IMR-90 (cell line): ENCODE measurements around the gene NXT2. TPM values are rescaled to one million over a fixed set of nuclear protein-coding genes. Genes with fewer than 3 reads are reported as not detected.

Experiments
- ATAC-seq: fragments of 200-7000 bp; cut with Tn5 transposase; 2 replicates; pipeline ENCODE4 v1.9.1; 2020; ENCODE audit warnings: low read depth, mild to moderate bottlenecking, moderate library complexity
- BruUV-seq: library from RNA; stranded (reverse); fragments of 400-500 nt; replicated peaks from 2 replicates; lab custom pipeline; 2021; lab: Mats Ljungman, UMichigan
- CTCF ChIA-PET: fragments of 300-600 bp; formaldehyde crosslinking; extraction: SDS; loops from one replicate; lab custom pipeline; 2021; ENCODE audit warnings: antibody characterized with exemption; lab: Yijun Ruan, JAX
- POLR2A ChIA-PET: fragments of 300-600 bp; sonication (Branson Sonifier 250); formaldehyde crosslinking; loops from one replicate; lab custom pipeline; 2022; ENCODE audit warnings: antibody characterized with exemption; ENCODE audit not compliant: unreplicated experiment; lab: Charles Lee
- DNase-seq: peaks from one replicate; pipeline ENCODE4 v3.0.0; 2013
- H2AFZ ChIP-seq: replicated peaks from 2 replicates; pipeline ENCODE3; 2013; ENCODE audit warnings: low read length, mild to moderate bottlenecking; ENCODE audit not compliant: poor library complexity
- H2AK5ac ChIP-seq: 2 replicates; pipeline ENCODE4 v1.6.1; 2013; ENCODE audit warnings: low read depth, low read length, inconsistent platforms
- H2AK9ac ChIP-seq: replicated peaks from 2 replicates; pipeline ENCODE3; 2013; ENCODE audit warnings: mild to moderate bottlenecking, low read depth, low read length, moderate library complexity; ENCODE audit not compliant: poor library complexity
- H2BK120ac ChIP-seq: 2 replicates; pipeline ENCODE4 v1.6.1; 2013; ENCODE audit warnings: low read depth, low read length, inconsistent platforms
- H2BK15ac ChIP-seq: 3 replicates; pipeline ENCODE4 v1.6.1; 2013; ENCODE audit warnings: low read depth, low read length, inconsistent platforms
- H2BK20ac ChIP-seq: 2 replicates; pipeline ENCODE4 v1.6.1; 2013; ENCODE audit warnings: low read depth, mild to moderate bottlenecking, inconsistent platforms, low read length, moderate library complexity
- H2BK5ac ChIP-seq: 2 replicates; pipeline ENCODE4 v1.6.1; 2013; ENCODE audit warnings: mild to moderate bottlenecking, low read depth, low read length, inconsistent platforms; ENCODE audit not compliant: poor library complexity, severe bottlenecking
- H3K14ac ChIP-seq: replicated peaks from 2 replicates; pipeline ENCODE4 v1.6.1; 2013; ENCODE audit warnings: low read depth, low read length, inconsistent platforms
- H3K18ac ChIP-seq: 2 replicates; pipeline ENCODE4 v1.6.1; 2013; ENCODE audit warnings: low read depth, low read length, control low read depth
- H3K23ac ChIP-seq: 2 replicates; pipeline ENCODE4 v1.6.1; 2013; ENCODE audit warnings: low read depth, low read length, inconsistent platforms
- H3K27ac ChIP-seq: 2 replicates; pipeline ENCODE4 v1.5.1; 2013; ENCODE audit warnings: mild to moderate bottlenecking, control low read depth, low read length; ENCODE audit not compliant: insufficient read depth
- H3K27me3 ChIP-seq: 2 replicates; pipeline ENCODE4 v1.6.1; 2013; ENCODE audit warnings: low read length; ENCODE audit not compliant: control insufficient read depth, insufficient read depth
- H3K36me3 ChIP-seq: 2 replicates; pipeline ENCODE4 v1.6.1; 2013; ENCODE audit warnings: low read length, mixed read lengths; ENCODE audit not compliant: control insufficient read depth, insufficient read depth
- H3K4ac ChIP-seq: 2 replicates; pipeline ENCODE4 v1.6.1; 2013; ENCODE audit warnings: low read depth, low read length, inconsistent platforms
- H3K4me1 ChIP-seq: 2 replicates; pipeline ENCODE4 v1.6.1; 2013; ENCODE audit warnings: low read length, mixed read lengths; ENCODE audit not compliant: control insufficient read depth, insufficient read depth
- H3K4me2 ChIP-seq: 2 replicates; pipeline ENCODE4 v1.6.1; 2013; ENCODE audit warnings: low read depth, mild to moderate bottlenecking, control low read depth, low read length, moderate library complexity
- H3K4me3 ChIP-seq: 2 replicates; pipeline ENCODE4 v1.5.1; 2013; ENCODE audit warnings: low read depth, mild to moderate bottlenecking, control low read depth, low read length, moderate library complexity; ENCODE audit not compliant: insufficient read depth
- H3K56ac ChIP-seq: 2 replicates; pipeline ENCODE4 v1.6.1; 2013; ENCODE audit warnings: low read length, inconsistent platforms; ENCODE audit not compliant: insufficient read depth; ENCODE audit errors: extremely low read depth
- H3K79me1 ChIP-seq, 2 experiments: 2 replicates each; pipeline ENCODE4 v1.6.1; 2013; ENCODE audit warnings: low read length in 2 of 2, inconsistent platforms in 1 of 2, low read depth in 1 of 2
- H3K9ac ChIP-seq: 2 replicates; pipeline ENCODE4 v1.6.1; 2013; ENCODE audit warnings: low read depth, low read length, control low read depth
- H3K9me1 ChIP-seq: 2 replicates; pipeline ENCODE4 v1.6.1; 2013; ENCODE audit warnings: low read length, inconsistent platforms; ENCODE audit not compliant: insufficient read depth
- H3K9me3 ChIP-seq: 2 replicates; pipeline ENCODE4 v1.6.1; 2013; ENCODE audit warnings: low read length; ENCODE audit not compliant: control insufficient read depth, insufficient read depth
- H4K20me1 ChIP-seq: 2 replicates; pipeline ENCODE4 v1.6.1; 2013; ENCODE audit warnings: low read length, inconsistent platforms; ENCODE audit not compliant: insufficient read depth
- H4K5ac ChIP-seq: 2 replicates; pipeline ENCODE4 v1.6.1; 2013; ENCODE audit warnings: mild to moderate bottlenecking, low read depth, low read length, control low read depth
- H4K8ac ChIP-seq, 2 experiments: 2 replicates each; pipeline ENCODE4 v1.6.1; 2013; ENCODE audit warnings: low read depth in 2 of 2, low read length in 2 of 2, control low read depth in 1 of 2, inconsistent platforms in 1 of 2
- H4K91ac ChIP-seq: 2 replicates; pipeline ENCODE4 v1.6.1; 2013; ENCODE audit warnings: low read depth, low read length, inconsistent platforms; ENCODE audit not compliant: insufficient read depth
- BHLHE40 ChIP-seq: fragments of 150-350 bp; IDR thresholded peaks from 2 replicates; pipeline ENCODE4 v1.6.1; 2016; ENCODE audit warnings: mild to moderate bottlenecking, low read depth, low read length
- CEBPB ChIP-seq: IDR thresholded peaks from 2 replicates; pipeline ENCODE4 v1.6.1; 2012; ENCODE audit warnings: low read depth, low read length, improper control_type of control experiment
- CHD1 ChIP-seq: IDR thresholded peaks from 2 replicates; pipeline ENCODE4 v1.6.1; 2012; ENCODE audit warnings: low read depth, low read length, improper control_type of control experiment
- FOS ChIP-seq: fragments of 150-350 bp; IDR thresholded peaks from 2 replicates; pipeline ENCODE4 v1.6.1; 2016; ENCODE audit warnings: low read depth, low read length
- MAFK ChIP-seq: IDR thresholded peaks from 2 replicates; pipeline ENCODE4 v1.6.1; 2012; ENCODE audit warnings: low read depth, low read length, improper control_type of control experiment
- MAZ ChIP-seq: IDR thresholded peaks from 2 replicates; pipeline ENCODE4 v1.6.1; 2012; ENCODE audit warnings: low read depth, mild to moderate bottlenecking, low read length, improper control_type of control experiment, moderate library complexity, borderline replicate concordance
- MXI1 ChIP-seq: IDR thresholded peaks from 2 replicates; pipeline ENCODE4 v1.6.1; 2012; ENCODE audit warnings: low read depth, mild to moderate bottlenecking, low read length, moderate library complexity, borderline replicate concordance
- NFE2L2 ChIP-seq: fragments of 150-350 bp; IDR thresholded peaks from 2 replicates; pipeline ENCODE4 v1.6.1; 2016; ENCODE audit warnings: low read depth, mild to moderate bottlenecking, low read length
- POLR2A ChIP-seq: IDR thresholded peaks from 2 replicates; pipeline ENCODE4 v1.6.1; 2012; ENCODE audit warnings: mild to moderate bottlenecking, low read depth, low read length
- RAD21 ChIP-seq: IDR thresholded peaks from 2 replicates; pipeline ENCODE4 v1.6.1; 2012; ENCODE audit warnings: low read length, improper control_type of control experiment
- RCOR1 ChIP-seq: IDR thresholded peaks from 2 replicates; pipeline ENCODE4 v1.6.1; 2012; ENCODE audit warnings: mild to moderate bottlenecking, low read length, improper control_type of control experiment; ENCODE audit not compliant: insufficient replicate concordance
- RFX5 ChIP-seq: IDR thresholded peaks from 2 replicates; pipeline ENCODE4 v1.8.0; 2012; ENCODE audit warnings: low read depth, mild to moderate bottlenecking, low read length, moderate library complexity
- SMC3 ChIP-seq: fragments of 150-350 bp; IDR thresholded peaks from 2 replicates; pipeline ENCODE4 v1.6.1; 2016; ENCODE audit warnings: low read depth, mild to moderate bottlenecking, antibody characterized with exemption, low read length, moderate library complexity
- WGBS, 2 experiments: methylation state at CpG; one replicate each; pipeline versions ENCODE4 v1.1.5 to v1.1.7; 2013; ENCODE audit warnings: missing lambda C conversion rate in 2 of 2; ENCODE audit not compliant: insufficient read length in 1 of 2; ENCODE audit errors: extremely low coverage in 2 of 2; 5-methylcytosine and 5-hydroxymethylcytosine counted together
- dilution Hi-C: fragments of 300-500 bp; cut with HindIII; formaldehyde crosslinking; loops from one replicate; pipeline ENCODE4 v1.14.3; 2018; ENCODE audit warnings: low sequenced_read_pairs; ENCODE audit not compliant: unreplicated experiment
- in situ Hi-C: fragments of 300-500 bp; cut with MboI; formaldehyde crosslinking; loops from 3 replicates; pipeline ENCODE4 v1.14.3; 2019; ENCODE audit warnings: low sequenced_read_pairs, inconsistent platforms, mixed read lengths
- intact Hi-C: fragments of 100-400 bp; cut with micrococcal nuclease; formaldehyde crosslinking; loops from 2 replicates; pipeline ENCODE4 v1.10.0; 2022
- polyA plus RNA-seq, 3 experiments: library from polyadenylated mRNA; depleted of rRNA; stranded (reverse); fragments of >200 nt; gene quantifications; 2 replicates each; pipeline ENCODE4 v1.2.3, GENCODE V29; 2012; ENCODE audit warnings: low replicate concordance in 1 of 3
- total RNA-seq: library from RNA; depleted of rRNA; stranded (reverse); fragments of >200 nt; gene quantifications from 2 replicates; pipeline ENCODE4 v1.2.3, GENCODE V29; 2012
- TF ChIP-seq, protein P1 (sequence below): conservative IDR thresholded peaks from 2 replicates; pipeline ENCODE4 v1.5.1; 2012; ENCODE audit warnings: mild to moderate bottlenecking, low read depth, low read length, improper control_type of control experiment
- TF ChIP-seq, protein P2 (sequence below): fragments of 150-350 bp; IDR thresholded peaks from 2 replicates; pipeline ENCODE4 v1.6.1; 2016; ENCODE audit warnings: low read depth, mild to moderate bottlenecking, low read length, moderate library complexity, borderline replicate concordance
- TF ChIP-seq, protein P3 (sequence below): fragments of 150-350 bp; IDR thresholded peaks from 2 replicates; pipeline ENCODE4 v1.6.1; 2017; ENCODE audit warnings: mild to moderate bottlenecking, antibody characterized with exemption, low read length, low read depth

The NXT2 gene
- total and polyA plus RNA-seq, 2 of the 4 experiments (the other 2 are of a cell fraction), result 3.6 to 8.1 TPM

DNA sequence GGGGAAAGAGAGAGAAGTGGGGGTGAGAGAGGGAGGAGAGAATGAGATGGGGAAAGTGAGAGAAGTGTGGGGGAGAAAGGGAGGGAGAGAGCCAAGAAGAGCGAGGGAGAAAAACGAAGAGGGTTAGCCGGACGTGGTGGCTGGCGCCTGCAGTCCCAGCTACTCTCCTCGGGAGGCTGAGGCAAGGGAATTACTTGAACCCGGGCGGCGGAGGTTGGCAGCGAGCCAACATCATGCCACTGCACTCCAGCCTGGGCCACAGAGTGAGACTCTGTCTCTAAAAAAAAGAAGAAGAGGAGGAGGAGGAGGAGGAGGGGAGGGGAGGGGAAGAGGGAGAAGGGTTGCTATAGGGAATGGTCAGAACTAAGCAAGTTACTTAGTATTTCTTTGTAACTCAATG lies 1.7 kb upstream of the NXT2 start:
- ATAC-seq, result no peak
- H2AK9ac ChIP-seq, result no peak overlapping the region
- no peak overlapping the region for H3K4ac ChIP-seq
- H3K18ac ChIP-seq, result no peak overlapping the region
- no peaks in the 10 kb centered on the region for H3K36me3 ChIP-seq
- no peak overlapping the region for H4K5ac ChIP-seq
- POLR2A ChIA-PET, result no interaction called here
- H3K56ac ChIP-seq, result no peak overlapping the region
- no peak overlapping the region for H2BK15ac ChIP-seq
- no peak overlapping the region for H4K91ac ChIP-seq
- no peak overlapping the region for H3K4me3 ChIP-seq
- intact Hi-C loops, result no loop called here
- no peak overlapping the region for H2AK5ac ChIP-seq
- no peaks in the 10 kb centered on the region for H3K27me3 ChIP-seq
- H3K9me3 ChIP-seq, result no peaks in the 10 kb centered on the region
- no peak overlapping the region for H2BK5ac ChIP-seq
- H3K4me2 ChIP-seq, result no peak overlapping the region
- no peak for DNase-seq
- H3K23ac ChIP-seq, result no peak overlapping the region
- no peak overlapping the region for H3K14ac ChIP-seq
- no TSS peak for BruUV-seq
- CTCF ChIA-PET, result no interaction called here
- TF ChIP-seq RAD21 (no peak), RFX5 (no peak), MAZ (no peak), CEBPB (no peak), MXI1 (no peak), BHLHE40 (no peak), RCOR1 (no peak), POLR2A (no peak), FOS (no peak), CHD1 (no peak), MAFK (no peak), NFE2L2 (no peak), SMC3 (no peak)
- TF ChIP-seq, protein P1, sequence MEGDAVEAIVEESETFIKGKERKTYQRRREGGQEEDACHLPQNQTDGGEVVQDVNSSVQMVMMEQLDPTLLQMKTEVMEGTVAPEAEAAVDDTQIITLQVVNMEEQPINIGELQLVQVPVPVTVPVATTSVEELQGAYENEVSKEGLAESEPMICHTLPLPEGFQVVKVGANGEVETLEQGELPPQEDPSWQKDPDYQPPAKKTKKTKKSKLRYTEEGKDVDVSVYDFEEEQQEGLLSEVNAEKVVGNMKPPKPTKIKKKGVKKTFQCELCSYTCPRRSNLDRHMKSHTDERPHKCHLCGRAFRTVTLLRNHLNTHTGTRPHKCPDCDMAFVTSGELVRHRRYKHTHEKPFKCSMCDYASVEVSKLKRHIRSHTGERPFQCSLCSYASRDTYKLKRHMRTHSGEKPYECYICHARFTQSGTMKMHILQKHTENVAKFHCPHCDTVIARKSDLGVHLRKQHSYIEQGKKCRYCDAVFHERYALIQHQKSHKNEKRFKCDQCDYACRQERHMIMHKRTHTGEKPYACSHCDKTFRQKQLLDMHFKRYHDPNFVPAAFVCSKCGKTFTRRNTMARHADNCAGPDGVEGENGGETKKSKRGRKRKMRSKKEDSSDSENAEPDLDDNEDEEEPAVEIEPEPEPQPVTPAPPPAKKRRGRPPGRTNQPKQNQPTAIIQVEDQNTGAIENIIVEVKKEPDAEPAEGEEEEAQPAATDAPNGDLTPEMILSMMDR, result no peak
- TF ChIP-seq, protein P2, sequence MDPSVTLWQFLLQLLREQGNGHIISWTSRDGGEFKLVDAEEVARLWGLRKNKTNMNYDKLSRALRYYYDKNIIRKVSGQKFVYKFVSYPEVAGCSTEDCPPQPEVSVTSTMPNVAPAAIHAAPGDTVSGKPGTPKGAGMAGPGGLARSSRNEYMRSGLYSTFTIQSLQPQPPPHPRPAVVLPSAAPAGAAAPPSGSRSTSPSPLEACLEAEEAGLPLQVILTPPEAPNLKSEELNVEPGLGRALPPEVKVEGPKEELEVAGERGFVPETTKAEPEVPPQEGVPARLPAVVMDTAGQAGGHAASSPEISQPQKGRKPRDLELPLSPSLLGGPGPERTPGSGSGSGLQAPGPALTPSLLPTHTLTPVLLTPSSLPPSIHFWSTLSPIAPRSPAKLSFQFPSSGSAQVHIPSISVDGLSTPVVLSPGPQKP, result no peak
- TF ChIP-seq, protein P3, sequence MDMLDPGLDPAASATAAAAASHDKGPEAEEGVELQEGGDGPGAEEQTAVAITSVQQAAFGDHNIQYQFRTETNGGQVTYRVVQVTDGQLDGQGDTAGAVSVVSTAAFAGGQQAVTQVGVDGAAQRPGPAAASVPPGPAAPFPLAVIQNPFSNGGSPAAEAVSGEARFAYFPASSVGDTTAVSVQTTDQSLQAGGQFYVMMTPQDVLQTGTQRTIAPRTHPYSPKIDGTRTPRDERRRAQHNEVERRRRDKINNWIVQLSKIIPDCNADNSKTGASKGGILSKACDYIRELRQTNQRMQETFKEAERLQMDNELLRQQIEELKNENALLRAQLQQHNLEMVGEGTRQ, result no peak
- H3K79me1 ChIP-seq, result no peaks in the 10 kb centered on the region
- no peaks in the 10 kb centered on the region for H3K9me1 ChIP-seq
- no peak overlapping the region for H3K27ac ChIP-seq
- H3K9ac ChIP-seq, result no peak overlapping the region
- no peaks in the 10 kb centered on the region for H3K4me1 ChIP-seq
- no peak overlapping the region for H4K8ac ChIP-seq
- H2AFZ ChIP-seq, result no peak overlapping the region
- WGBS, 2 experiments, result no CpG with 5 or more reads among the region's 10 CpGs
- no peak overlapping the region for H2BK20ac ChIP-seq
- dilution Hi-C loops, result no loop called here
- in situ Hi-C loops, result no loop called here
- no peaks in the 10 kb centered on the region for H4K20me1 ChIP-seq
- H2BK120ac ChIP-seq, result no peak overlapping the region
